MM.1S (cell line): ENCODE measurements around the gene RNASE13.

Experiments used
- CTCF ChIP-seq: fragments of 300-600 bp; sonication (generic); IDR thresholded peaks from 2 replicates; pipeline ENCODE4 v1.5.1; 2016; ENCODE audit warnings: antibody characterized with exemption, low read length, mixed read lengths
- EZH2 ChIP-seq: fragments of 300-600 bp; sonication (generic); optimal IDR thresholded peaks from 2 replicates; pipeline ENCODE3; 2017; ENCODE audit warnings: low read depth, mild to moderate bottlenecking, antibody characterized with exemption, low read length, mixed read lengths
- EZH2phosphoT487 ChIP-seq: fragments of 300-600 bp; sonication (generic); IDR thresholded peaks from 2 replicates; pipeline ENCODE4 v1.6.1; 2018; ENCODE audit warnings: antibody characterized with exemption, low read length

- peak; percentile 42 for TF ChIP-seq CTCF
- no peak for TF ChIP-seq EZH2
- TF ChIP-seq EZH2phosphoT487 = no peak
Observed at GRCh38 chr14:21039585-21040369, 5.2 kb upstream of the RNASE13 start.
